Heart left ventricle (tissue), 16 donors: ENCODE data around the gene HAUS7. TPM values are rescaled to one million over a fixed set of nuclear protein-coding genes. Genes with fewer than 3 reads are reported as not detected.

ENCODE experiments used
- ATAC-seq, 4 donors: fragments of 200-7000 bp; cut with Tn5 transposase; one replicate each; pipeline ENCODE4 v1.9.1; 2020 to 2022; ENCODE audit warnings: moderate library complexity in 4 of 4, mild to moderate bottlenecking in 3 of 4, moderate number of reproducible peaks in 1 of 4
- DNase-seq, 5 donors: peaks; one replicate each; pipeline ENCODE4 v3.0.0-alpha.2; 2020
- H3K27ac ChIP-seq, 12 donors: fragments of 200-600 bp; sonication (generic) in 4 of 12; one replicate each; pipeline versions ENCODE4 v1.5.0 to v1.8.0; 2016 to 2022; ENCODE audit warnings: mild to moderate bottlenecking in 2 of 12
- H3K27me3 ChIP-seq, 9 donors: fragments of 200-600 bp; sonication (generic) in 2 of 9; one replicate each; pipeline versions ENCODE4 v1.5.1 to v1.8.0; 2016 to 2022; ENCODE audit warnings: mild to moderate bottlenecking in 3 of 9
- H3K36me3 ChIP-seq, 9 donors: fragments of 200-600 bp; sonication (generic) in 2 of 9; one replicate each; pipeline versions ENCODE4 v1.5.0 to v1.8.0; 2018 to 2022; ENCODE audit warnings: mild to moderate bottlenecking in 2 of 9
- H3K4me1 ChIP-seq, 12 donors: fragments of 200-600 bp; sonication (generic) in 4 of 12; one replicate each; pipeline versions ENCODE4 v1.5.0 to v1.8.0; 2016 to 2022; ENCODE audit warnings: mild to moderate bottlenecking in 3 of 12
- H3K4me3 ChIP-seq, 12 donors: fragments of 200-600 bp; sonication (generic) in 4 of 12; one replicate each; pipeline versions ENCODE4 v1.5.0 to v1.8.0; 2017 to 2022; ENCODE audit warnings: mild to moderate bottlenecking in 9 of 12, moderate library complexity in 4 of 12
- H3K9me3 ChIP-seq, 12 donors: fragments of 200-600 bp; sonication (generic) in 4 of 12; one replicate each; pipeline versions ENCODE4 v1.5.0 to v1.8.0; 2016 to 2022; ENCODE audit warnings: mild to moderate bottlenecking in 1 of 12
- CTCF ChIP-seq, 12 donors: fragments of 200-600 bp; sonication (generic) in 4 of 12; IDR thresholded peaks; one replicate each; pipeline versions ENCODE4 v1.5.0 to v1.8.0; 2018 to 2022; ENCODE audit warnings: antibody characterized with exemption in 12 of 12, mild to moderate bottlenecking in 5 of 12
- POLR2A ChIP-seq, 2 donors: fragments of 450-650 bp; IDR thresholded peaks; one replicate each; pipeline ENCODE4 v1.6.1; 2017; ENCODE audit warnings: antibody characterized with exemption in 2 of 2, mild to moderate bottlenecking in 2 of 2, moderate library complexity in 2 of 2
- WGBS, 4 donors: extraction: QIAGEN DNeasy Blood & Tissue Kit in 2 of 4; methylation state at CpG; one replicate each; pipeline versions ENCODE4 v1.1.5 to v1.1.7; 2013 to 2018; 5-methylcytosine and 5-hydroxymethylcytosine counted together
- intact Hi-C, 10 donors: fragments of 100-400 bp; cut with DNase I; formaldehyde crosslinking; loops; one replicate each; pipeline versions ENCODE4 v1.11.1 to v1.14.2; 2022
- polyA plus RNA-seq, 2 donors: library from polyadenylated mRNA; stranded (reverse); fragments of 200-250 nt; gene quantifications; one replicate each; pipeline ENCODE4 v1.2.3, GENCODE V29; 2013
- total RNA-seq, 9 donors: library from RNA; depleted of rRNA in 2 of 9; stranded (reverse); fragments of >200 nt in 2 of 9; fragmentation: NEBNext Ultra II Directional in 3 of 9; extraction: Animal tissue kit (Norgen Biotek cat#: 25700) in 3 of 9; gene quantifications; one replicate each; pipeline versions ENCODE4 v1.1.0 to v1.2.4, GENCODE V29; 2016 to 2023
- donor health status: ischemic (EF 13 %, LVEDD 7.1; RV severe dilation, severe dysfunction).
- donor health status: healthy with polysubstance abuse.
- donor health status: DM: no; HTN: yes; CAD: no.
- donor health status: DM: no; HTN: no; CAD: no.
- donor health status: ischemic (EF 25% LVEDD 6.9; RV normal size, moderate dysfunction).
- donor health status: ischemic (EF 25% LVEDD 5.7; RV mildly dilated, moderate dysfunction).
- donor health status: healthy.
- donor health status: DM: yes; HTN: yes; CAD: no.
- donor health status: ischemic (EF 35%, LVEDD 5.7; RV mildly dilated, moderate dysfunction).
- donor health status: nonischemic (EF 11% LVEDD 7.7; RV severe dilation, severe dysfunction).
- donor health status: DM: yes; HTN: yes; CAD: no.
- donor health status: PGD.
- donor health status: ischemic (EF 29% LVEDD 5.4; RV normal size, mild dysfunction).
- donor health status: nonischemic (EF 23%, LVEDD 6.1; RV moderate dilation, normal function).

The HAUS7 gene
- total and polyA plus RNA-seq, 11 donors: 15.3 to 28.2 (median 20.2) TPM

- H3K27me3 ChIP-seq: peaks cover 0 to 3% (median 0%) of the 10 kb centered on the region in 9 donors
- peaks cover 0 to 5% (median 0%) of the 10 kb centered on the region in 9 donors for H3K36me3 ChIP-seq
- intact Hi-C loops: loop anchor here in 2 of 10 donors (10.0 kb wide), 2 partner anchors 48 to 538 kb away; no protein-coding TSS in a partner anchor
- ATAC-seq (no peak), DNase-seq (no peak)
- H3K27ac ChIP-seq: no peak overlapping the region
- H3K4me3 ChIP-seq: no peak overlapping the region
- no peak for TF ChIP-seq POLR2A (IDR thresholded peaks at IDR 0.05)
- no peak for TF ChIP-seq CTCF (IDR thresholded peaks at IDR 0.05)
- H3K9me3 ChIP-seq: no peaks in the 10 kb centered on the region
- peaks cover 0 to 11% (median 0%) of the 10 kb centered on the region in 12 donors for H3K4me1 ChIP-seq
- WGBS, 4 donors: 87 to 95% (median 88%) methylated on average over 5 to 14 of the region's 14 CpGs; no CpG with 5 or more reads in 1 of the 4 donors
Observed at GRCh38 chrX:153502796-153503195, 32.4 kb upstream of the HAUS7 start.

- Histone ChIP-seq H3K36me3 (peaks cover 0 to 5% (median 0%) of the 10 kb centered on the region in 9 donors), H3K9me3 (no peaks in the 10 kb centered on the region), H3K27ac (no peak overlapping the region), H3K27me3 (peaks cover 0 to 3% (median 0%) of the 10 kb centered on the region in 9 donors), H3K4me1 (peaks cover 0 to 7% (median 0%) of the 10 kb centered on the region in 12 donors), H3K4me3 (no peak overlapping the region)
- ATAC-seq: no peak
- 79 to 90% (median 85%) methylated on average over 8 to 10 of the region's 10 CpGs for WGBS, 4 donors
- intact Hi-C loops: loop anchor here in 2 of 10 donors (10.0 kb wide), 2 partner anchors 47 to 537 kb away; no protein-coding TSS in a partner anchor
- no peak for DNase-seq
- no peak for TF ChIP-seq POLR2A (IDR thresholded peaks at IDR 0.05)
Observed at GRCh38 chrX:153502131-153502530, 31.8 kb upstream of the HAUS7 start.

GRCh38 chrX:153501530-153501929 lies 31.2 kb upstream of the HAUS7 start:
- H3K9me3 ChIP-seq: no peaks in the 10 kb centered on the region
- H3K27ac ChIP-seq: no peak overlapping the region
- H3K4me3 ChIP-seq: no peak overlapping the region
- H3K36me3 ChIP-seq: peaks cover 0 to 5% (median 0%) of the 10 kb centered on the region in 9 donors
- intact Hi-C loops: loop anchor here in 2 of 10 donors (10.0 kb wide), 2 partner anchors 47 to 537 kb away; no protein-coding TSS in a partner anchor
- TF ChIP-seq POLR2A (IDR thresholded peaks at IDR 0.05) (no peak), CTCF (IDR thresholded peaks at IDR 0.05) (no peak)
- WGBS, 4 donors: 77 to 93% (median 83%) methylated on average over 7 to 8 of the region's 8 CpGs
- H3K27me3 ChIP-seq: peaks cover 0 to 3% (median 0%) of the 10 kb centered on the region in 9 donors
- no peak for ATAC-seq
- peaks cover 0 to 7% (median 0%) of the 10 kb centered on the region in 12 donors for H3K4me1 ChIP-seq
- no peak for DNase-seq

GRCh38 chrX:153500676-153501280 lies 30.4 kb upstream of the HAUS7 start:
- no peak for TF ChIP-seq CTCF (IDR thresholded peaks at IDR 0.05)
- TF ChIP-seq POLR2A (IDR thresholded peaks at IDR 0.05): no peak
- ATAC-seq (no peak), DNase-seq (no peak)
- Histone ChIP-seq H3K4me1 (peaks cover 0 to 7% (median 0%) of the 10 kb centered on the region in 12 donors), H3K4me3 (peak overlapping the region in 1 of 12 donors; percentile 41), H3K9me3 (no peaks in the 10 kb centered on the region), H3K36me3 (peaks cover 0 to under 1% (median 0%) of the 10 kb centered on the region in 9 donors), H3K27me3 (peaks cover 0 to 10% (median 0%) of the 10 kb centered on the region in 9 donors), H3K27ac (no peak overlapping the region)
- WGBS, 4 donors: 86 to 92% (median 91%) methylated on average over 9 of the region's 9 CpGs
- intact Hi-C loops: loop anchor here in 2 of 10 donors (10.0 kb wide), 2 partner anchors 46 to 536 kb away; no protein-coding TSS in a partner anchor
